ENCODE data around the gene LAMB2. TPM values are rescaled to one million over a fixed set of nuclear protein-coding genes. Genes with fewer than 3 reads are reported as not detected.

LAMB2 gene
- total RNA-seq, 1 experiment from 2014 or later = 121 TPM

- no peak overlapping the region for H2AFZ ChIP-seq (ENCODE audit: low read length)
- Mint-ChIP-seq H3K27ac (no peak overlapping the region; a peak in 1 of 7 replicates), H3K9me3 (peaks cover 2 to 3% of the 10 kb centered on the region in 2 experiments; a peak in 1 of 5 replicates), H3K27me3 (ENCODE audit: low read depth) (peaks cover 15% of the 10 kb centered on the region), H3K36me3 (ENCODE audit: insufficient read depth in 1 of 3, low read depth in 3 of 3) (peaks cover 0 to 6% (median 3%) of the 10 kb centered on the region in 3 experiments; a peak in 4 of 7 replicates), H3K4me3 (no peak overlapping the region), H3K4me1 (peaks cover 16 to 21% of the 10 kb centered on the region in 2 experiments)
- no peak for DNase-seq
- H2AK5ac ChIP-seq (ENCODE audit: insufficient read length, low read length) = no peak overlapping the region
- no peak overlapping the region for H4K5ac ChIP-seq (ENCODE audit: insufficient read length, low read depth, low read length)
- no peak overlapping the region for H2BK20ac ChIP-seq (ENCODE audit: low read depth, low read length, poor library complexity, severe bottlenecking)
- H3K79me2 ChIP-seq (ENCODE audit: insufficient read depth, low read length) = no peaks in the 10 kb centered on the region
- peaks cover 5% of the 10 kb centered on the region; the same call in 1 of the 2 replicates for H3K4me1 ChIP-seq (ENCODE audit: insufficient read depth, low read length)
- no peak overlapping the region for H3K23ac ChIP-seq (ENCODE audit: insufficient read length, low read depth, low read length)
- H2BK120ac ChIP-seq (ENCODE audit: low read depth, low read length, poor library complexity, severe bottlenecking) = no peak overlapping the region
- no peak overlapping the region for H2BK12ac ChIP-seq (ENCODE audit: insufficient read length, low read depth, low read length)
- H4K20me1 ChIP-seq (ENCODE audit: control insufficient read depth, insufficient read depth, insufficient read length) = no peaks in the 10 kb centered on the region
- no peak overlapping the region for H2BK5ac ChIP-seq (ENCODE audit: insufficient read length, low read length)
- no peak overlapping the region for H3K56ac ChIP-seq (ENCODE audit: insufficient read length, low read depth, low read length)
- no peaks in the 10 kb centered on the region for H3K9me3 ChIP-seq (ENCODE audit: control insufficient read depth, low read depth, low read length)
- H3K79me1 ChIP-seq (ENCODE audit: insufficient read depth, low read depth, low read length, poor library complexity, severe bottlenecking) = no peaks in the 10 kb centered on the region
- H3T11ph ChIP-seq (ENCODE audit: low read length) = no peak overlapping the region
- H4K8ac ChIP-seq (replicated peaks; ENCODE audit: insufficient read length, low read depth, low read length) = no peak overlapping the region
- H3K4ac ChIP-seq (ENCODE audit: low read depth, low read length) = no peak overlapping the region
- TF ChIP-seq CTCF (conservative IDR thresholded peaks at IDR 0.05) = no peak
- no peak overlapping the region for H4K91ac ChIP-seq (ENCODE audit: insufficient read length, low read depth, low read length)
- no peak overlapping the region for H3K4me2 ChIP-seq (ENCODE audit: insufficient read depth, insufficient read length, low read length)
- no peak overlapping the region for H2BK15ac ChIP-seq (ENCODE audit: low read depth, low read length)
- no peak overlapping the region; the same call in 1 of the 2 replicates for H3K14ac ChIP-seq (ENCODE audit: insufficient read depth, low read length)
- H3K23me2 ChIP-seq (ENCODE audit: insufficient read length, low read depth, low read length, poor library complexity, severe bottlenecking) = peaks cover under 1% of the 10 kb centered on the region
- no peak overlapping the region for H3K27ac ChIP-seq (ENCODE audit: insufficient read length, low read depth, low read length)
- H3K27me3 ChIP-seq (ENCODE audit: insufficient read depth, low read length) = no peaks in the 10 kb centered on the region
- no peak overlapping the region for H3K18ac ChIP-seq (ENCODE audit: insufficient read length, low read depth, low read length)
- WGBS (ENCODE audit: extremely low coverage, insufficient read length, low lambda C conversion rate) = no CpG with 5 or more reads among the region's 2 CpGs
- no peak overlapping the region for H3K9ac ChIP-seq (ENCODE audit: extremely low read depth, insufficient read length, low read length)
Measured at GRCh38 chr3:49177073-49177472, 44.2 kb upstream of the LAMB2 start.
